Testis (tissue), 3 donors: Measurements from ENCODE around the gene NPHP4. TPM values are rescaled to one million over a fixed set of nuclear protein-coding genes. Genes with fewer than 3 reads are reported as not detected.

ENCODE experiments used
- DNase-seq: peaks from one replicate; pipeline ENCODE4 v3.0.0-alpha.2; 2019
- H3K27ac ChIP-seq, 2 donors: fragments of 200-600 bp; sonication (generic); one replicate each; pipeline ENCODE4 v1.5.1; 2019
- H3K27me3 ChIP-seq: fragments of 200-600 bp; sonication (generic); one replicate; pipeline ENCODE4 v1.5.1; 2019
- H3K36me3 ChIP-seq: fragments of 200-600 bp; sonication (generic); one replicate; pipeline ENCODE4 v1.5.1; 2017; ENCODE audit warnings: low read depth; ENCODE audit errors: missing control alignments
- H3K4me1 ChIP-seq: fragments of 200-600 bp; sonication (generic); one replicate; pipeline ENCODE4 v1.5.1; 2019
- H3K4me3 ChIP-seq, 2 donors: fragments of 200-600 bp; sonication (generic); one replicate each; pipeline ENCODE4 v1.5.1; 2017 to 2019
- H3K9me3 ChIP-seq: fragments of 200-600 bp; sonication (generic); one replicate; pipeline ENCODE4 v1.5.1; 2017
- POLR2A ChIP-seq: fragments of 450-650 bp; IDR thresholded peaks from one replicate; pipeline ENCODE4 v1.6.1; 2017; ENCODE audit warnings: antibody characterized with exemption, mild to moderate bottlenecking, moderate library complexity
- WGBS, 2 donors: methylation state at CpG; one replicate each; pipeline ENCODE4 v1.1.5; 2018; 5-methylcytosine and 5-hydroxymethylcytosine counted together
- intact Hi-C: fragments of 100-400 bp; cut with DNase I; formaldehyde crosslinking; loops from one replicate; pipeline ENCODE4 v1.15.1; 2023; ENCODE audit warnings: low total_unique reads
- polyA plus RNA-seq: library from polyadenylated mRNA; stranded (reverse); fragments of 350-450 nt; fragmentation: Illumina TruSeq; extraction: RNeasy Lipid Tissue Mini Kit (QIAGEN cat#74804); gene quantifications from one replicate; pipeline ENCODE4 v1.2.3, GENCODE V29; 2014; ENCODE audit warnings: low read depth, low replicate concordance; ENCODE audit not compliant: insufficient read depth
- total RNA-seq, 2 donors: library from RNA; depleted of rRNA; stranded (reverse); fragments of >200 nt; gene quantifications; one replicate each; pipeline ENCODE4 v1.2.3, GENCODE V29; 2016
- TF ChIP-seq, protein P1 (sequence below), 3 experiments: fragments of 450-650 bp in 2 of 3; fragments of 200-600 bp in 1 of 3; sonication (generic) in 1 of 3; IDR thresholded peaks; one replicate each; pipeline ENCODE4 v1.5.1; 2016 to 2019; ENCODE audit warnings: antibody characterized with exemption in 3 of 3, mild to moderate bottlenecking in 2 of 3, moderate library complexity in 1 of 3

NPHP4 gene
- total and polyA plus RNA-seq, 3 donors from 2014 or later = 26.3 to 65.9 (median 49.4) TPM

DNA sequence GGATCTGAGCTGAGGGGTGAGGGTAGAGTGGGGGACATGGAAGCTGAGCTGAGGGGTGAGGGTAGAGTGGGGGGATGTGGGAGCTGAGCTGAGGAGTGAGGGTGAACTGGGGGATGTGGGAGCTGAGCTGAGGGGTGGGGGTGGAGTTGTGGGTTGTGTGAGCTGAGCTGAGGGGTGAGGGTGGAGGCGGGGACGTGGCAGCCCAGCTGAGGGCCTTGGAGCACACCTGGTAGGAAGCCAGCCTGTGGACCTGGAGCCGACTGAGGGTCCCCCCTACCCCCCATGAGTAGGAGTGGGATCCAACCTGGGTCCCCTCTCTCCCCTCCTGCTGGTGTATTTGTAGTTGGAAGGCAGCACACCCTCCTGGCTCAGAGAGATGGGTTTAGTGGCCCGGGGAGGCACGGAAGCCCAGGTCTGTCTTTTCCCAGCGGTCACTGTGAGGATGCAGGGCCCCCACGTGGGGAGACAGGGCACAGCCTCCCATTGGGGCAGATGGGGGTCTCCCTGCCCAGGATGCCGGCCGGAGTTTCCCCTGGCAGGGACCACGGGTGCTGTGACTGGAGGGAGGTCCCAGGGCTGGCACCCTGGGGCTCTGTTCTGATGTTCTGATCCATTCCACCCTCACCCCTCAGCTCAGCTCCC is 13.2 kb upstream of the NPHP4 start:
- no peak overlapping the region for H3K27ac ChIP-seq
- H3K4me1 ChIP-seq = peaks cover 11% of the 10 kb centered on the region
- no peak for DNase-seq
- H3K9me3 ChIP-seq = no peaks in the 10 kb centered on the region
- no peaks in the 10 kb centered on the region for H3K27me3 ChIP-seq
- H3K36me3 ChIP-seq = no peaks in the 10 kb centered on the region
- 78 to 88% methylated on average over 9 to 10 of the region's 10 CpGs for WGBS, 2 donors
- no peak overlapping the region for H3K4me3 ChIP-seq
- intact Hi-C loops = no loop called here
- no peak for TF ChIP-seq POLR2A
- TF ChIP-seq, protein P1, sequence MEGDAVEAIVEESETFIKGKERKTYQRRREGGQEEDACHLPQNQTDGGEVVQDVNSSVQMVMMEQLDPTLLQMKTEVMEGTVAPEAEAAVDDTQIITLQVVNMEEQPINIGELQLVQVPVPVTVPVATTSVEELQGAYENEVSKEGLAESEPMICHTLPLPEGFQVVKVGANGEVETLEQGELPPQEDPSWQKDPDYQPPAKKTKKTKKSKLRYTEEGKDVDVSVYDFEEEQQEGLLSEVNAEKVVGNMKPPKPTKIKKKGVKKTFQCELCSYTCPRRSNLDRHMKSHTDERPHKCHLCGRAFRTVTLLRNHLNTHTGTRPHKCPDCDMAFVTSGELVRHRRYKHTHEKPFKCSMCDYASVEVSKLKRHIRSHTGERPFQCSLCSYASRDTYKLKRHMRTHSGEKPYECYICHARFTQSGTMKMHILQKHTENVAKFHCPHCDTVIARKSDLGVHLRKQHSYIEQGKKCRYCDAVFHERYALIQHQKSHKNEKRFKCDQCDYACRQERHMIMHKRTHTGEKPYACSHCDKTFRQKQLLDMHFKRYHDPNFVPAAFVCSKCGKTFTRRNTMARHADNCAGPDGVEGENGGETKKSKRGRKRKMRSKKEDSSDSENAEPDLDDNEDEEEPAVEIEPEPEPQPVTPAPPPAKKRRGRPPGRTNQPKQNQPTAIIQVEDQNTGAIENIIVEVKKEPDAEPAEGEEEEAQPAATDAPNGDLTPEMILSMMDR (IDR thresholded peaks at IDR 0.05) = no peak

DNA sequence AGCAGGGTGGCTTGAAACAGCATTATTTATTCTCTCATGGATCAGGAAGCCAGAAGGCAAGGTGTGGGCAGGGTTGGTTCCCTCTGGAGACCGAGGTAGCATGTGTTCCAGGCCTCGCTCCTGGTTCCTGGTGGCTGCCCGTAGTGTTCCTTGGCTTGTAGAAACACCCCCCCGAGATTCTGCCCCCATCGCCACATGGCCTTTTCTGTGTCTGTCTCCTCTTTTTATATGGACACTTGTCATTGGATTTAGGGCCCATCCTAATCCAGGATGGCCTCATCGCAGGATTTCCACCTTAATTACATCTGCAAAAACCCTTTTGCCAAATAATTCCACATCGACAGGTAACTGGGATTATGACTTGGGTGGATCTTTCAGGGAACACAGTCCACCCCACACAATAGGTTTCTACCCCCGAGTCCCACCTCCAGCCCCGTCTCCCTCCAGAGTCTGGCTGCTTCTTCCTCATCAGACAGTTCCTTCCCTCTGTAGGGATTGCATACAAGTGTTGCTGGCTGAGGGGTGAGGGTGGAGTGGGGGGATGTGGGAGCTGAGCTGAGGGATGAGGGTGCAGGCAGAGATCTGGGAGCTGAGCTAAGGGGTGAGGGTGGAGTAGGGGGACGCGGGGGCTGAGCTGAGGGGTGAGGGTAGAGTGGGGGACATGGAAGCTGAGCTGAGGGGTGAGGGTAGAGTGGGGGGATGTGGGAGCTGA is 12.3 kb upstream of the NPHP4 start:
- intact Hi-C loops = no loop called here
- DNase-seq = no peak

DNA sequence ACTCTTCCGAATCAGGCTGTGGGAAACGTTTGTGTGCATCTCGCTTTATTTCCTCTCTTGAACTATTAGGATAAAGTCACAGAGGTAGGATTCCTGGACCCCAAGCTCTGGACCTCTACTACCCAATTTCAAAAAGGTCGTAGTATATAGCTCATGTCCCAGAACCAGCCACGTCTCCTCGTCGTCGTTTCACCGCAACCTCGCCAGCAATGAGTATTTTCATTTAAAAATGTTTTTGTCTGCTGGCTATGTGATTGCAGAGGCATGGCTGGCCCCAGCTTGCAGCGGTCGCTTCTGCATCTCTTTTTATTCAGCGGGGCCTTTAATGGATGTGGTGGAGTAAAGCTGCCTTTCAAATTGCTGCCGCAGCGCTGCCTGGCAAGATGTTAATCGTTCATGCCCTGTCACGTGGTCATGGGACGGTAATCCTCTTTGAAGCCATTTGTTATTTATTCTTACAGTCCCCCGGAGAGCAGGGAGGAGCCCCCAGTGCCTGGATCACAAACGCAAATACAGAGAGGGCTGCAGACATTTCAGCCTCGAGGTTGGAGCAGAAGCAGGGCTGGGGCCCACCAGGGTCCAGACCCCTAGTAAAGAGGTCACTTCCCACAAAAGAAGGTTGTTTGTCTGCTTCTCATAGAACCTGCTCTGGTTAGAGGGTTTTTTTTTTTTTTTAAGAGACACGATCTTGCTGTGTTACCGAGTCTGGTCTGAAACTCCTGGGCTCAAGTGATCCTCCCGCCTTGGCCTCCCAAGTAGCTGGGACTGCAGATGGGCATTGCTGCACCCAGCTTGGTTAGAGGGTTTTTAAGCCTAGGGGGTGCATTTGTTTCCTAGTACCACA is 11.6 kb upstream of the NPHP4 start:
- Histone ChIP-seq H3K9me3 (no peaks in the 10 kb centered on the region), H3K36me3 (no peaks in the 10 kb centered on the region), H3K4me1 (peaks cover 11% of the 10 kb centered on the region), H3K27me3 (no peaks in the 10 kb centered on the region), H3K4me3 (no peak overlapping the region), H3K27ac (no peak overlapping the region)
- intact Hi-C loops = no loop called here
- WGBS, 2 donors = 88 to 90% methylated on average over 24 of the region's 24 CpGs
- TF ChIP-seq POLR2A = no peak
- TF ChIP-seq, protein P1 (IDR thresholded peaks at IDR 0.05) = no peak
- no peak for DNase-seq

More for the DNA sequence above, 12.3 kb upstream of the NPHP4 start:
- TF ChIP-seq, protein P1 (IDR thresholded peaks at IDR 0.05) = no peak
- TF ChIP-seq POLR2A = no peak
- Histone ChIP-seq H3K27ac (no peak overlapping the region), H3K4me1 (peaks cover 11% of the 10 kb centered on the region), H3K27me3 (no peaks in the 10 kb centered on the region), H3K9me3 (no peaks in the 10 kb centered on the region), H3K4me3 (no peak overlapping the region), H3K36me3 (no peaks in the 10 kb centered on the region)
- 91 to 94% methylated on average over 9 to 11 of the region's 11 CpGs for WGBS, 2 donors

DNA sequence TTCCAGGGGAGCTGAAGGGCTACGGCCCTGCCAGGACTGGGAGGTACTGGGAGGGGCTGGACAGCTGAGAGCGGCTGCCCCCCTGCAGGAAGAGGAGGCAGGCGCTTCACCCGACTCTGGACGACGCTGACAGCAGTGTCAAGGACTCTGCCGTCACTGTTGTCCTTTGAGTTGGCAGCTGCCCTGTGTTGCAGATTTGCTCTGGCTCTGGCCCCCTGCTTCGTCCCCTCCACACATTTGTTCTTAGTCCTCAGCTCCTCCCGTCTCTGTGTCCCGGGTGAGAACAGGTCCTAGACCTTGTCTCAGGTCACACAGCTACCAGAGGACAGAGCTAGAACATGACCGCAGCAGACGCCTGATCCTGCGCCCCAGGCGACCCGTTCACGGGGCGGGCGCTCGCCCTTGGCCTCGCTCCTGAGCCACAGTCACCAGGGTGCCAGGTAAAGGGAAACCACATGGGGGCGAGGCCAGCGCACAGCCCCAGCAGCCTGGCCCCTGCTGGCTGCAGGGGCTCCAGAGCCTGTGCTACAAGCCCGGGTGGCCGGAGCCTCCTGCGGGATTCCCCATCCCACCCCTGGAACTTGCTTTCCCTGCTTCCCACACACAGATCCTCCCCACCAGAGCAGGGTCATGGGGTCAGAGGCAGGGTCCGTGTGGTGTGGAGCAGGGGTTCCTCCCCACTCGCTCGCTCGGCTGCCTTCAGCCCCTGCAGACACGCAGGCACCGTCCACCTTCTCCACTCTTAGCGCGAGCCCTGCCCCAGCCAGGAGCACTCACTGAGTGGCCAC is 10.7 kb upstream of the NPHP4 start:
- Histone ChIP-seq H3K4me1 (peaks cover 11% of the 10 kb centered on the region), H3K27ac (no peak overlapping the region), H3K4me3 (no peak overlapping the region), H3K9me3 (no peaks in the 10 kb centered on the region), H3K36me3 (no peaks in the 10 kb centered on the region), H3K27me3 (no peaks in the 10 kb centered on the region)
- WGBS, 2 donors = 77 to 94% methylated on average over 32 to 33 of the region's 33 CpGs
- DNase-seq = no peak
- no peak for TF ChIP-seq POLR2A
- TF ChIP-seq, protein P1 (IDR thresholded peaks at IDR 0.05) = no peak
- intact Hi-C loops = no loop called here
